ENCODE measurements around the gene MACF1.

DNA sequence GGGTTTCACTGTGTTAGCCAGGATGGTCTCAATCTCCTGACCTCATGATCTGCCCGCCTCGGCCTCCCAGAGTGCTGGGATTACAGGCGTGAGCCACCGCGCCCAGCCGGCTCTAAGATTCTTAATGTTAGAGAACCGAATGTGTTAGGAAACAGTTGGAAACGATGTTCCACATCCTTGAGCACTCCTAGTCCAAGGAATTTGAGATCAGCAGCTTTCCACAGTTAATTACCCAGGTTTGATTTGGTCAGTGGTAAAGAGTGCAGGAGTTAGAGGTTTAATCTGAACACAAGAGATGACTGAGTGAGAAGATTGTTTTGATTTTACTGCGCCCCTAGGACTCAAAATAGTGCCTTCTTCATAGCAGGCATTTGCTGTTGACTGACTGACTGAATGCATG, 211.1 kb downstream of the MACF1 start:
- TF ChIP-seq POLR2AphosphoS5 (IDR thresholded peaks at IDR 0.05) (no peak), POLR2A (IDR thresholded peaks at IDR 0.05) (no peak)
- TF ChIP-seq, protein P1, sequence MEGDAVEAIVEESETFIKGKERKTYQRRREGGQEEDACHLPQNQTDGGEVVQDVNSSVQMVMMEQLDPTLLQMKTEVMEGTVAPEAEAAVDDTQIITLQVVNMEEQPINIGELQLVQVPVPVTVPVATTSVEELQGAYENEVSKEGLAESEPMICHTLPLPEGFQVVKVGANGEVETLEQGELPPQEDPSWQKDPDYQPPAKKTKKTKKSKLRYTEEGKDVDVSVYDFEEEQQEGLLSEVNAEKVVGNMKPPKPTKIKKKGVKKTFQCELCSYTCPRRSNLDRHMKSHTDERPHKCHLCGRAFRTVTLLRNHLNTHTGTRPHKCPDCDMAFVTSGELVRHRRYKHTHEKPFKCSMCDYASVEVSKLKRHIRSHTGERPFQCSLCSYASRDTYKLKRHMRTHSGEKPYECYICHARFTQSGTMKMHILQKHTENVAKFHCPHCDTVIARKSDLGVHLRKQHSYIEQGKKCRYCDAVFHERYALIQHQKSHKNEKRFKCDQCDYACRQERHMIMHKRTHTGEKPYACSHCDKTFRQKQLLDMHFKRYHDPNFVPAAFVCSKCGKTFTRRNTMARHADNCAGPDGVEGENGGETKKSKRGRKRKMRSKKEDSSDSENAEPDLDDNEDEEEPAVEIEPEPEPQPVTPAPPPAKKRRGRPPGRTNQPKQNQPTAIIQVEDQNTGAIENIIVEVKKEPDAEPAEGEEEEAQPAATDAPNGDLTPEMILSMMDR (IDR thresholded peaks at IDR 0.05) = no peak

Measured in breast epithelium (tissue), 3 donors.